GM12872 (cell line): ENCODE measurements around the gene TSPAN12.

Experiments used
- TF ChIP-seq, protein P1 (sequence below): IDR thresholded peaks from 3 replicates; pipeline ENCODE4 v1.5.1; 2011; ENCODE audit warnings: low read depth, mild to moderate bottlenecking, low read length, moderate library complexity; ENCODE audit not compliant: insufficient read depth

TSPAN12 gene

DNA sequence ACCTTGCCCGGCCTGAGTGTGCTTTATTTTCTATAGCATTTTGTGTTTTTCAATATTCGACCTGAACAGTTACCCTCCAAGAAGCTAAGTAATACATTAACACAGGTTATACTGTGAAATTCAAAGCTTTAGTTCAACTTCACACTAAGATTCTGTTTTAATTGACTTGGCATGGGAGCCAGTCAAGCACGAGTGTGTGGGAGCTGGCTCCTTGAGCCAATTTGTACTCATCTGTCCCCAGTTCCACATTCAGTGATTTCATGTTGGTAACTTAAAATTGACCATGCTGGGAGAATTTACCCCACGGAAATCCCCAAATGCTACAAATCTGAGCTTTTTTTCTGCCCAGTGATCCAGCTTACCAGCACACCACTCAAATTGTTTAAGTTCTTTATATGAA, 20.3 kb downstream of the TSPAN12 start:
- TF ChIP-seq, protein P1, sequence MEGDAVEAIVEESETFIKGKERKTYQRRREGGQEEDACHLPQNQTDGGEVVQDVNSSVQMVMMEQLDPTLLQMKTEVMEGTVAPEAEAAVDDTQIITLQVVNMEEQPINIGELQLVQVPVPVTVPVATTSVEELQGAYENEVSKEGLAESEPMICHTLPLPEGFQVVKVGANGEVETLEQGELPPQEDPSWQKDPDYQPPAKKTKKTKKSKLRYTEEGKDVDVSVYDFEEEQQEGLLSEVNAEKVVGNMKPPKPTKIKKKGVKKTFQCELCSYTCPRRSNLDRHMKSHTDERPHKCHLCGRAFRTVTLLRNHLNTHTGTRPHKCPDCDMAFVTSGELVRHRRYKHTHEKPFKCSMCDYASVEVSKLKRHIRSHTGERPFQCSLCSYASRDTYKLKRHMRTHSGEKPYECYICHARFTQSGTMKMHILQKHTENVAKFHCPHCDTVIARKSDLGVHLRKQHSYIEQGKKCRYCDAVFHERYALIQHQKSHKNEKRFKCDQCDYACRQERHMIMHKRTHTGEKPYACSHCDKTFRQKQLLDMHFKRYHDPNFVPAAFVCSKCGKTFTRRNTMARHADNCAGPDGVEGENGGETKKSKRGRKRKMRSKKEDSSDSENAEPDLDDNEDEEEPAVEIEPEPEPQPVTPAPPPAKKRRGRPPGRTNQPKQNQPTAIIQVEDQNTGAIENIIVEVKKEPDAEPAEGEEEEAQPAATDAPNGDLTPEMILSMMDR: no peak

DNA sequence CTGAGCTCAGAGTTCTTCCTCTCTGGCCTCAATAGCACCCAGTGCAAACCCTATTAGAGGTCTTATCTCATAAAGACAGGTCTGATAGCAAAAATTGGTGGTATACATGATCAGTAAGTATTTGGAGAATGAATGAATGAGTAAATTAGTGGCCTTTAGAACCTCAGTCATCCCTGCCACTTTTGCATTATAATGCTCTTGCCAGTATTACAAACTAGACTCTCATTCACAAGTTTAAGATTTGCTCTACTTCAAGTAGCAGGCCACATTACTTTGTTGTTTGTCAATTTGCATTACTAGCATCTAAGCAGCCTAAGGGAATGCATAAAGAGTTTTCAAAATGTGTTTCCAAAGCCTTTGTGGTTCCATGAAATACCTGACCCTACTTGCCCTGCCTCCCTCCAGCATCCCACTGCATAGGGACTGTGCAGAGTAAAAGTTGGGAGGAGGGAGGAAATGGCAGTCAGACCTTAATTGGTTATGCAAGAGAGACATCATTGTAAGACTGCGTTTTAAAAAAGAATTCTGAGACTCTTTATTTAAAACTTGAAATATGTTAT, 21.3 kb downstream of the TSPAN12 start:
- TF ChIP-seq, protein P1: no peak

DNA sequence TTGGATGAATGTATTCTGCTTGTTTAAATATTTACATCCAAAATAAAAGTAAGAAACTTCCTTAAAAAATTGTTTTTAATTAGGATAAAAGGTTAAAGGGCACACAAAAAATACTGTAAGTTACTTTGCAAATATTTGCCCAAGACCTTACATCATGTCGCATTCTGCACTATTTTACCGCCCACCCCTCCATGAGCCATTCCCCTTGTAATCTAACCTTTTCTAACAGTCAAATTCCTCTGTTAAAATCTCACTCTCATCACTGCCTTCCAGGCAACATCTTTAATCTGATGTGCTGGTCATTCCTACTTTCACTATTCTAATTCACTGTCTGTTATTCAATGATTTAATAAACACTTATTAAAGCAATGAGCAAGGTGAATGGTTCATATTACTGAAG, 23.2 kb downstream of the TSPAN12 start:
- TF ChIP-seq, protein P1: no peak

DNA sequence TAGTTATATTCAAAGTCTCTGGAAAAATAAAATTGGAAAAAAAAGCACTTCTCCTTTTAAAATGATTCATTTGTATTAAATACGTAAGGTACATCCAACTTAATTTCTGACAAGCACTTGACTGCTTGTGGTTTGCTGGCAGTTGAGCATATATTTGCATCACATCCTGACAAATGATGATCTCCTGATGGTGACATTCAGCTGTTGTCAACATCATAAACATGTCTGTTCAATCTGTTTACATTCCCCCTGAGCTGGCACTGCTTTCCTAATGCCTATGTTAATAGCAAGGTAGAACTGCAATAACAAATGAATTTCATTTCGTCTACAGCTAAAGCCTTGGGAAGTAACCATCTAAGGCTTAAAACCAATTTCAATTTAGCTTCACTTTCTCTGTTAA, 24.4 kb downstream of the TSPAN12 start:
- TF ChIP-seq, protein P1: no peak

DNA sequence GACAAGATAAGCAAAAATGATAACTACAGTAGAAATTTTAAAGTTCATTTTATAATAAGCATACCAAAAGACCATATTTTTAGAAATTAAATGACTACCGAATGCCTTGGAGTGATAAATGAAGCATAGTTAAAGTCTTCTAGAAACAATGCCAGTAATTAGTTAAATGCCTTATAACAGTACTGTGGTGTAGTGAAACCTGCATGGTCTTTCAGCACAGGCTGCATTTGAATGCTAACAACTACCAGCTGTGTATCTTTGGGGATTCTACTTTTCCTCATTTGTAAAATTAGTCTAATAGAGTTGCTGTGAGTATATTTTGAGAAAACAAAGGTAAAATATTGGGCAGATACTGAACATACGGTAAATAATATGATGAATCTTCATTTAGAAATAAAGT, 25.1 kb downstream of the TSPAN12 start:
- TF ChIP-seq, protein P1: no peak

DNA sequence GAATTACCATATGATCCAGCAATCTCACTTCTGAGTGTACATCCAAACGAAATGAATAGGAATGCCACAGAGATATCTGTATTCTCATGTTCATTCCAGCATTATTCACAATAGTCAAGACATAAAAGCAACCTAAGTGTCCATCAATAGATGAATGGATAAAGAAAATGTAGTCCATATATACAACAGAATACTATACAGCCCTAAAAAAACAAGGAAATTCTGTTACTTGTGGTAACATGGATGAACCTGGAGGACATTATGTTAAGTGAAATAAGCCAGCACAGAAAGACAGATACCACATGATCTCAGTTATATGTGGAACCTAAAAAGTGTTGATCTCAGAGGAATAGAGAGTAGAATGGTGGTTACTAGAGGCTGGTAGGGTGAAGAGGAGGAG, 26.7 kb downstream of the TSPAN12 start:
- TF ChIP-seq, protein P1: no peak

DNA sequence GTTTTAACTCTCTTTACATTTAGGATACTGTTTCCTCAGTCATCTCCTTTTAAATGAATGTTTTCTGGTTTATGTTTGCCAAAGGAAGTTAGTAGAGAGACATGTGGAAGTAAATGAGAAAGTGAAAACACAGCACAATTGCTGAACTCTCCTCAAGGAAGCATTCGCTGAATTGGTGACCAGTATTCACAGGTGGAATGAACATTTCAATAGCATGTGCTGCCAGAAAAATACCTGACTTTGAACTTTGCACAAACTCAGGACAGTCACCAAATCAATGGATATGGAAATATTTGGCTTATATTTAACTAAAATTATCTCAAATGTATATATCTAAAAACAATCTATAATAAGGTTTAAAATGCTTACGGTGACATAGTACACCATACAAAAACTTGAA, 28.5 kb downstream of the TSPAN12 start:
- TF ChIP-seq, protein P1: no peak
